K562 (cell line): ENCODE data around the gene BRME1. TPM values are rescaled to one million over a fixed set of nuclear protein-coding genes. Genes with fewer than 3 reads are reported as not detected.

Experiments
- BHLHE40 ChIP-seq: IDR thresholded peaks from 2 replicates; pipeline ENCODE4 v1.6.1; 2011; ENCODE audit warnings: low read length, improper control_type of control experiment
- CBX5 ChIP-seq: IDR thresholded peaks from 2 replicates; pipeline ENCODE4 v1.6.1; 2014; ENCODE audit warnings: low read depth, borderline replicate concordance
- ETV1 ChIP-seq: fragments of 450-650 bp; conservative IDR thresholded peaks from 2 replicates; pipeline ENCODE4 v1.6.1; 2016; ENCODE audit warnings: missing genetic modification characterization, control low read depth, low read depth, missing compliant biosample characterization
- KLF16 ChIP-seq: IDR thresholded peaks from 2 replicates; pipeline ENCODE4 v1.6.1; 2016; ENCODE audit warnings: antibody characterized with exemption
- OTX1 ChIP-seq: fragments of 450-650 bp; formaldehyde crosslinking; IDR thresholded peaks from 2 replicates; pipeline ENCODE4 v1.4.0; 2022; ENCODE audit warnings: mild to moderate bottlenecking
- PCBP2 ChIP-seq: fragments of 200-400 bp; formaldehyde crosslinking; IDR thresholded peaks from 2 replicates; pipeline ENCODE4 v1.6.1; 2018; ENCODE audit warnings: low read length, low read depth, mild to moderate bottlenecking, moderate library complexity; ENCODE audit not compliant: poor library complexity, severe bottlenecking
- POLR2B ChIP-seq: fragments of 450-650 bp; IDR thresholded peaks from 2 replicates; pipeline ENCODE4 v1.6.1; 2018; ENCODE audit warnings: low read depth; ENCODE audit not compliant: partially characterized antibody
- RCOR1 ChIP-seq, 2 experiments: IDR thresholded peaks; 2 replicates each; pipeline ENCODE4 v1.6.1; 2012; ENCODE audit warnings: low read depth in 2 of 2, low read length in 2 of 2, borderline replicate concordance in 1 of 2, improper control_type of control experiment in 1 of 2
- RFX1 ChIP-seq: fragments of 450-650 bp; IDR thresholded peaks from 2 replicates; pipeline ENCODE4 v1.6.1; 2016; ENCODE audit warnings: mild to moderate bottlenecking, moderate library complexity
- RNF2 ChIP-seq: sonication (generic); IDR thresholded peaks from 2 replicates; pipeline ENCODE4 v1.6.1; 2016
- SLC30A9 ChIP-seq: fragments of 250-450 bp; sonication (Bioruptor Pico); IDR thresholded peaks from 2 replicates; pipeline ENCODE4 v1.8.0; 2022; ENCODE audit warnings: mild to moderate bottlenecking, moderate library complexity
- SMARCE1 ChIP-seq: fragments of 450-650 bp; IDR thresholded peaks from 2 replicates; pipeline ENCODE4 v1.7.1; 2016; ENCODE audit warnings: mild to moderate bottlenecking
- SPI1 ChIP-seq: IDR thresholded peaks from 2 replicates; pipeline ENCODE4 v1.6.1; 2011; ENCODE audit warnings: low read depth, low read length, control low read depth, borderline replicate concordance
- SUPT5H ChIP-seq: fragments of 450-650 bp; IDR thresholded peaks from 2 replicates; pipeline ENCODE4 v1.6.1; 2016
- ZNF224 ChIP-seq: sonication (generic); formaldehyde crosslinking; IDR thresholded peaks from 2 replicates; pipeline ENCODE4 v1.8.0; 2022; ENCODE audit warnings: mild to moderate bottlenecking, missing genetic modification reagents
- polyA plus RNA-seq, 8 experiments: library from polyadenylated mRNA; depleted of rRNA in 4 of 8; stranded (reverse) in 5 of 8; unstranded in 3 of 8; fragments of >200 nt; fragmentation: Nextera tagmentation in 2 of 8; fragmentation: Illumina TruSeq in 1 of 8; extraction: Ambion mirVana in 2 of 8; extraction: Trizol in 1 of 8; gene quantifications; 2 replicates each; pipeline versions ENCODE4 v1.2.1 to v1.2.3, GENCODE V29; 2011 to 2014; ENCODE audit warnings: inconsistent platforms in 1 of 8, missing spikeins in 1 of 8
- total RNA-seq, 7 experiments: library from RNA; depleted of rRNA in 6 of 7; stranded (reverse); fragments of >200 nt in 6 of 7; fragmentation: Illumina TruSeq in 2 of 7; extraction: Trizol in 2 of 7; gene quantifications; 2 replicates each; pipeline versions ENCODE4 v1.2.1 to v1.2.3, GENCODE V29; 2011 to 2021; ENCODE audit warnings: low replicate concordance in 1 of 7
- TF ChIP-seq, protein P1 (sequence below): fragments of 450-650 bp; formaldehyde crosslinking; IDR thresholded peaks from 2 replicates; pipeline ENCODE4 v1.4.0; 2020; ENCODE audit warnings: mild to moderate bottlenecking, mixed read lengths
- TF ChIP-seq, protein P2 (sequence below), 2 experiments: fragments of 450-650 bp; IDR thresholded peaks; 2 replicates each; pipeline ENCODE4 v1.6.1; 2018; ENCODE audit warnings: mild to moderate bottlenecking in 2 of 2, low read depth in 1 of 2; ENCODE audit not compliant: partially characterized antibody in 2 of 2

Gene BRME1
- total and polyA plus RNA-seq, 9 of the 15 experiments (the other 6 are each of a cell fraction or from before 2014, with no cell fraction given): 0.75 to 6.1 (median 3.6) TPM

DNA sequence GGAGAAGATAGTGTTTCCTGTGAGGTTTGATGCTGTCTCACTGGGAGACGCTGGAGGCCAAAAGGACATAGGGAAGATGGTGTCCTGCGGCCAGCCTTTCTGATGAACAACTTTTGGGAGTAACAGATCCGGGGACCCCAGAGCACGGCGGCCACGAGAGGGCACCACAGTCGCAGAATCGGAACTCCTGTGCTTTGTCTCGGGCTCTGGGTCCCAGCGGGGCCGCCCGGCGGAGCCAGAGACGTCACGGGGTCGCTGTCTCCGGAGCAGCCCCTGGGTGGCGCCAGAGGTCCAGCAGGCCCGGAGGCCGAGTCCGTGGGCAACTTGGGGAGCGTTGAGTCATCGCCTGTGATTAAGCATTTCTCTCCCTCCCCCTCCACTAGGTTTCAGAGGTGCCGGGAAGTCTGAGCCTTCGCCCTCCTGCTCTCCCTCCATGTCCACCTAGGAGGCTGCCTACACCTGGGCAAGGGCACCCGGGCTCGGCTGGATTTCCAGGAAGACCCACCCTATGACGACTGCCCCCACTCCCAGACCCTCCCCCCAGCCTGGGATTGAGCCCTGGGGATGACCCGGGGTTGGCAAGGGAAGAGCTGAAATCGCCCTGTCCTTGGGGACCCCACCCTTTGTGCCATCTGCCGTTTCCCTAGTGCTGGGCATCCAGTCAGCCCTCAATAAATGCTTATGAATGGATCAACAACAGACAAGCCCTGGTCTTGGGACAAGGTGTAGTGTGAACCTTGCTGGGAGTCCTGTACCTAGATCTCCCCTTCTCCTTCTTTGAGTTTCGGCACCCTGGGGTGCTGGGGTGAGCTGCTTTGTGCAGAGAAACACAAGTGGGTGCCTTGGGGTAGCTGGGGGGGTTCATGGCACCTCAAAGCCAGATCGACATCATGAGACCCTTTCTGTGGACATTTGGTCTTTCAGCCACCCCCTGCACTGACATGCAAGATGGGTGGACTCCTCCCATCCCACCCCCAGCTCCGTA is 25.6 kb downstream of the BRME1 start (continued):
- TF ChIP-seq RCOR1 (IDR thresholded peaks at IDR 0.05; ENCODE audit: borderline replicate concordance in 1 of 2, low read depth in 2 of 2, low read length in 2 of 2) (peak in 1 of 2 experiments; percentile 90; a peak in 2 of 4 replicates), SUPT5H (peak; percentile 55; the same call in 1 of the 2 replicates), POLR2B (no peak), RNF2 (no peak; the same call in 1 of the 2 replicates), SPI1 (no peak), ETV1 (peak; percentile 62; the same call in 1 of the 2 replicates), CBX5 (peak; percentile 18; the same call in 1 of the 2 replicates), OTX1 (CRISPR knock-in tag) (no peak), RFX1 (no peak), PCBP2 (no peak), KLF16 (peak; percentile 65), BHLHE40 (peak; percentile 72), SLC30A9 (CRISPR knock-in tag) (no peak), SMARCE1 (peak; percentile 82), ZNF224 (CRISPR knock-in tag) (no peak)
- TF ChIP-seq, protein P1, sequence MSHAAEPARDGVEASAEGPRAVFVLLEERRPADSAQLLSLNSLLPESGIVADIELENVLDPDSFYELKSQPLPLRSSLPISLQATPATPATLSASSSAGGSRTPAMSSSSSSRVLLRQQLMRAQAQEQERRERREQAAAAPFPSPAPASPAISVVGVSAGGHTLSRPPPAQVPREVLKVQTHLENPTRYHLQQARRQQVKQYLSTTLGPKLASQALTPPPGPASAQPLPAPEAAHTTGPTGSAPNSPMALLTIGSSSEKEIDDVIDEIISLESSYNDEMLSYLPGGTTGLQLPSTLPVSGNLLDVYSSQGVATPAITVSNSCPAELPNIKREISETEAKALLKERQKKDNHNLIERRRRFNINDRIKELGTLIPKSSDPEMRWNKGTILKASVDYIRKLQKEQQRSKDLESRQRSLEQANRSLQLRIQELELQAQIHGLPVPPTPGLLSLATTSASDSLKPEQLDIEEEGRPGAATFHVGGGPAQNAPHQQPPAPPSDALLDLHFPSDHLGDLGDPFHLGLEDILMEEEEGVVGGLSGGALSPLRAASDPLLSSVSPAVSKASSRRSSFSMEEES (CRISPR knock-in tag): peak; percentile 49
- TF ChIP-seq, protein P2, sequence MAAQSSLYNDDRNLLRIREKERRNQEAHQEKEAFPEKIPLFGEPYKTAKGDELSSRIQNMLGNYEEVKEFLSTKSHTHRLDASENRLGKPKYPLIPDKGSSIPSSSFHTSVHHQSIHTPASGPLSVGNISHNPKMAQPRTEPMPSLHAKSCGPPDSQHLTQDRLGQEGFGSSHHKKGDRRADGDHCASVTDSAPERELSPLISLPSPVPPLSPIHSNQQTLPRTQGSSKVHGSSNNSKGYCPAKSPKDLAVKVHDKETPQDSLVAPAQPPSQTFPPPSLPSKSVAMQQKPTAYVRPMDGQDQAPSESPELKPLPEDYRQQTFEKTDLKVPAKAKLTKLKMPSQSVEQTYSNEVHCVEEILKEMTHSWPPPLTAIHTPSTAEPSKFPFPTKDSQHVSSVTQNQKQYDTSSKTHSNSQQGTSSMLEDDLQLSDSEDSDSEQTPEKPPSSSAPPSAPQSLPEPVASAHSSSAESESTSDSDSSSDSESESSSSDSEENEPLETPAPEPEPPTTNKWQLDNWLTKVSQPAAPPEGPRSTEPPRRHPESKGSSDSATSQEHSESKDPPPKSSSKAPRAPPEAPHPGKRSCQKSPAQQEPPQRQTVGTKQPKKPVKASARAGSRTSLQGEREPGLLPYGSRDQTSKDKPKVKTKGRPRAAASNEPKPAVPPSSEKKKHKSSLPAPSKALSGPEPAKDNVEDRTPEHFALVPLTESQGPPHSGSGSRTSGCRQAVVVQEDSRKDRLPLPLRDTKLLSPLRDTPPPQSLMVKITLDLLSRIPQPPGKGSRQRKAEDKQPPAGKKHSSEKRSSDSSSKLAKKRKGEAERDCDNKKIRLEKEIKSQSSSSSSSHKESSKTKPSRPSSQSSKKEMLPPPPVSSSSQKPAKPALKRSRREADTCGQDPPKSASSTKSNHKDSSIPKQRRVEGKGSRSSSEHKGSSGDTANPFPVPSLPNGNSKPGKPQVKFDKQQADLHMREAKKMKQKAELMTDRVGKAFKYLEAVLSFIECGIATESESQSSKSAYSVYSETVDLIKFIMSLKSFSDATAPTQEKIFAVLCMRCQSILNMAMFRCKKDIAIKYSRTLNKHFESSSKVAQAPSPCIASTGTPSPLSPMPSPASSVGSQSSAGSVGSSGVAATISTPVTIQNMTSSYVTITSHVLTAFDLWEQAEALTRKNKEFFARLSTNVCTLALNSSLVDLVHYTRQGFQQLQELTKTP (IDR thresholded peaks at IDR 0.05; ENCODE audit: low read depth in 1 of 2, partially characterized antibody in 2 of 2): no peak
